GM18508 (cell line): ENCODE data around the gene ANKRD2.

Experiments
- ATAC-seq: cut with Tn5 transposase; IDR thresholded peaks from one replicate; pipeline ENCODE4 v1.9.1; 2021; ENCODE audit warnings: moderate number of reproducible peaks; ENCODE audit not compliant: insufficient read depth, unreplicated experiment

The ANKRD2 gene

DNA sequence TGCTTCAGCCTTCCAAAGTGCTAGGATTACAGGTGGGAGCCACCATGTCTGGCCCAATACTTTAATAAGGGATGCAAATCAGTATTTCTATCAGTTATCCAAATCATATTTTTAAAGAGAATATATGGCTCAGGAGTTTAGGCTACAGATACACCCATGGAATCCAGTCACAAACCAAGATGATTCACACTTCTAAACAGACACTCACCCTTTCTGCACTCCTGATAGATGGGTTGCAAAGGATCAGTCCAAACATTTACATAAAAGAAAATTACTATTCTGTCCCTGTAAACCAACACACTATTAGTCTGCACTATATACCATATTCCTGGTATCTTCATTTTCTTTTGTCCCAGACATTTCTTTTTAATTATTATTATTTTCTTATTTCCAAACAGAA is 58.5 kb downstream of the ANKRD2 start:
- no peak for ATAC-seq

- ATAC-seq = peak; percentile 90
Observed at GRCh38 chr10:97632949-97633884, 60.6 kb downstream of the ANKRD2 start, which contains the start of gene MORN4. Gene MORN4 (minus strand): TSS chr10:97633500. CDS start chr10:97619653, 13,847 bp downstream.
